ENCODE data around the gene SUFU. TPM values are rescaled to one million over a fixed set of nuclear protein-coding genes. Genes with fewer than 3 reads are reported as not detected.

SUFU gene
- total and polyA plus RNA-seq, 2 of the 8 experiments (the other 6 are each of a cell fraction or from before 2014, with no cell fraction given), result 7.0 to 10.8 TPM

DNA sequence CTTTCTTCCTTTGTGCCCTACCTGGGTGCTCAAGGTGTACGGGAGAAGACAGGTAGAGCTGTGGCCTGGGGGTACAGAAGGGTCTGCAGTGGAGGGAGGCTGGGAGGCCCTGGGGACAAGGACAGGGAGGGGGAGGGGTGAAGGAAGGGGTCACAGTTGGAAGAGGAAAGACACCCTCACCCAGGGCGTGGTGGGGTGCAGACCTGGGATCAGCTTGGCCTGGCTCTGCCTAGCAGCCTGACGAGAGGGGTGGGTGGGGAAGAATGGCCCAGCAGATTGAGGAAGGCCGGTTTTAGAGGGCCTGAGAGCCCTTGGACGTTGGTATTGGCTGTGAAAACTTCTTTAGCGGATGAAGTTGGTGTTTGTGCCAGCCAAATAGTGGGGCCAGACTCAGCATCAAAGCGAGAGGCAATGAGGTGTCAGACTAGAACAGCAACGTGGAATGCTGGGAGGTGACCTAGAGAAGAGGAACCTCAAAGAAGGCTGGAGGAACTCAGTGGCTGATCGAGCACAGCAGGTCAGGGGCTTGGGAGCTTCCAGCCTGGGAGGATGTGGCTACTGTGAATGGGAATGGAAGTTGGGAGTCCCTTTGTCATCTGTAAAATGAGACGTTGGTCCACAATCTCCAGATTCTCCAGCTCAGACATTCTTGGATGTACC, 122.4 kb downstream of the SUFU start:
- no peaks in the 10 kb centered on the region for H3K36me3 ChIP-seq (ENCODE audit: control insufficient read depth in 2 of 4, insufficient read depth in 4 of 4, low read length in 3 of 4)
- POLR2A ChIA-PET (ENCODE audit: partially characterized antibody), result interaction anchor here (1.1 to 5.6 kb wide), 10 partner anchors 7 to 220 kb away, joined by 3 to 51 read pairs (median 4); partner anchors contain the start of genes FBXL15 and TRIM8
- peak overlapping the region; percentile 54; the same call in 1 of the 2 replicates for H2AK5ac ChIP-seq (ENCODE audit: low read depth, low read length)
- peak overlapping the region; percentile 40; the same call in 1 of the 2 replicates for H3K18ac ChIP-seq (ENCODE audit: extremely low read depth, low read length)
- no peak for FAIRE-seq
- H3K9me3 ChIP-seq (ENCODE audit: insufficient read depth in 2 of 2, low read depth in 1 of 2, low read length in 1 of 2), result no peaks in the 10 kb centered on the region
- CTCF ChIA-PET (ENCODE audit: partially characterized antibody), result interaction anchor here (1.0 to 14.3 kb wide), 9 partner anchors 9 to 227 kb away, joined by 3 to 160 read pairs (median 4); partner anchors contain the start of gene TRIM8
- H4K20me1 ChIP-seq (replicated peaks in 1 of 2; ENCODE audit: control insufficient read depth in 1 of 2, insufficient read depth in 2 of 2, low read length in 2 of 2), result no peaks in the 10 kb centered on the region
- no peaks in the 10 kb centered on the region; the same call in none of the 2 replicates for H3K23me2 ChIP-seq (ENCODE audit: low read depth, low read length)
- WGBS, 2 experiments (ENCODE audit: extremely low coverage in 1 of 2, insufficient coverage in 1 of 2, insufficient read length in 1 of 2, insufficient replicate concordance in 2 of 2, low coverage in 1 of 2, low lambda C conversion rate in 2 of 2, missing lambda C conversion rate in 1 of 2), result 85% methylated on average over 10 of the region's 10 CpGs; no CpG with 5 or more reads in 1 of the 2 experiments
- H4K8ac ChIP-seq (ENCODE audit: extremely low read depth, insufficient read depth, low read length), result no peak overlapping the region
- no peak overlapping the region for H2BK120ac ChIP-seq (replicated peaks; ENCODE audit: low read depth, low read length)
- no peak for DNase-seq (ENCODE audit: low read depth in 1 of 2, low spot score in 2 of 2)
- no peaks in the 10 kb centered on the region for H3K27me3 ChIP-seq (replicated peaks in 1 of 4; ENCODE audit: control insufficient read depth in 3 of 4, extremely low read depth in 1 of 4, insufficient read depth in 3 of 4, low read length in 3 of 4)
- H2BK15ac ChIP-seq (ENCODE audit: low read length), result peak overlapping the region; percentile 83; the same call in 1 of the 2 replicates
- no peak overlapping the region for H3K23ac ChIP-seq (ENCODE audit: insufficient read length)
- H3K4me2 ChIP-seq (ENCODE audit: insufficient read depth in 1 of 2, low read depth in 2 of 2, low read length in 2 of 2), result no peak overlapping the region; a peak in 1 of 4 replicates
- no peaks in the 10 kb centered on the region for H3K79me1 ChIP-seq (ENCODE audit: low read depth, low read length)
- H4K5ac ChIP-seq (ENCODE audit: insufficient read length, low read depth, low read length), result no peak overlapping the region
- peak overlapping the region; percentile 77; the same call in 1 of the 2 replicates for H2BK12ac ChIP-seq (ENCODE audit: low read depth, low read length)
- no peak overlapping the region for H3K4ac ChIP-seq (replicated peaks; ENCODE audit: insufficient read length, low read depth, low read length)
- H2AFZ ChIP-seq (ENCODE audit: low read length), result no peak overlapping the region
- H3K56ac ChIP-seq (replicated peaks; ENCODE audit: insufficient read length, low read depth, low read length), result no peak overlapping the region
- peak overlapping the region; percentile 62; the same call in 1 of the 2 replicates for H2BK20ac ChIP-seq (ENCODE audit: low read length)
- H3K79me2 ChIP-seq (ENCODE audit: control insufficient read depth in 1 of 2, insufficient read depth in 2 of 2, low read length in 2 of 2), result no peaks in the 10 kb centered on the region
- no peak overlapping the region for H3K14ac ChIP-seq (ENCODE audit: insufficient read length)
- no peak overlapping the region for H3K4me3 ChIP-seq (ENCODE audit: extremely low read depth in 1 of 4, insufficient read depth in 2 of 4, low read depth in 3 of 4, low read length in 4 of 4)
- H2BK5ac ChIP-seq (ENCODE audit: low read depth, low read length), result peak overlapping the region; percentile 35; the same call in 1 of the 2 replicates
- peak overlapping the region; percentile 5 for H4K91ac ChIP-seq (replicated peaks; ENCODE audit: insufficient read length, low read length)
- no peak overlapping the region for H3K27ac ChIP-seq (ENCODE audit: low read depth, low read length)
- H3K9ac ChIP-seq (replicated peaks in 1 of 4; ENCODE audit: extremely low read depth in 1 of 4, low read depth in 3 of 4, low read length in 3 of 4), result no peak overlapping the region
- H3K4me1 ChIP-seq (replicated peaks in 1 of 4; ENCODE audit: control insufficient read depth in 3 of 4, insufficient read depth in 4 of 4, low read length in 3 of 4), result peaks cover 26 to 51% (median 39%) of the 10 kb centered on the region in 4 experiments
- TF ChIP-seq TAF7 (optimal IDR thresholded peaks at IDR 0.05; ENCODE audit: borderline replicate concordance, low read depth, low read length), result no peak
- no peak for TF ChIP-seq POLR2AphosphoS5 (IDR thresholded peaks at IDR 0.05; ENCODE audit: low read depth, low read length)
- TF ChIP-seq RBBP5 (IDR thresholded peaks at IDR 0.05; ENCODE audit: borderline replicate concordance, low read depth, low read length), result no peak
- no peak for TF ChIP-seq EP300 (IDR thresholded peaks at IDR 0.05; ENCODE audit: borderline replicate concordance in 1 of 2, low read depth in 2 of 2, low read length in 2 of 2)
- TF ChIP-seq ZNF274 (IDR thresholded peaks at IDR 0.05; ENCODE audit: borderline replicate concordance, extremely low read depth, low read length), result no peak
- TF ChIP-seq TAF1 (IDR thresholded peaks at IDR 0.05; ENCODE audit: low read depth, low read length), result no peak
- no peak for TF ChIP-seq E2F6 (IDR thresholded peaks at IDR 0.05)
- TF ChIP-seq, protein P1, sequence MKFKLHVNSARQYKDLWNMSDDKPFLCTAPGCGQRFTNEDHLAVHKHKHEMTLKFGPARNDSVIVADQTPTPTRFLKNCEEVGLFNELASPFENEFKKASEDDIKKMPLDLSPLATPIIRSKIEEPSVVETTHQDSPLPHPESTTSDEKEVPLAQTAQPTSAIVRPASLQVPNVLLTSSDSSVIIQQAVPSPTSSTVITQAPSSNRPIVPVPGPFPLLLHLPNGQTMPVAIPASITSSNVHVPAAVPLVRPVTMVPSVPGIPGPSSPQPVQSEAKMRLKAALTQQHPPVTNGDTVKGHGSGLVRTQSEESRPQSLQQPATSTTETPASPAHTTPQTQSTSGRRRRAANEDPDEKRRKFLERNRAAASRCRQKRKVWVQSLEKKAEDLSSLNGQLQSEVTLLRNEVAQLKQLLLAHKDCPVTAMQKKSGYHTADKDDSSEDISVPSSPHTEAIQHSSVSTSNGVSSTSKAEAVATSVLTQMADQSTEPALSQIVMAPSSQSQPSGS (IDR thresholded peaks at IDR 0.05; ENCODE audit: low read length), result no peak
- no peak for TF ChIP-seq PHF8 (conservative IDR thresholded peaks at IDR 0.05; ENCODE audit: low read depth, low read length)

All from H1 (cell line).